Measurements from ENCODE around the gene BTBD16.

DNA sequence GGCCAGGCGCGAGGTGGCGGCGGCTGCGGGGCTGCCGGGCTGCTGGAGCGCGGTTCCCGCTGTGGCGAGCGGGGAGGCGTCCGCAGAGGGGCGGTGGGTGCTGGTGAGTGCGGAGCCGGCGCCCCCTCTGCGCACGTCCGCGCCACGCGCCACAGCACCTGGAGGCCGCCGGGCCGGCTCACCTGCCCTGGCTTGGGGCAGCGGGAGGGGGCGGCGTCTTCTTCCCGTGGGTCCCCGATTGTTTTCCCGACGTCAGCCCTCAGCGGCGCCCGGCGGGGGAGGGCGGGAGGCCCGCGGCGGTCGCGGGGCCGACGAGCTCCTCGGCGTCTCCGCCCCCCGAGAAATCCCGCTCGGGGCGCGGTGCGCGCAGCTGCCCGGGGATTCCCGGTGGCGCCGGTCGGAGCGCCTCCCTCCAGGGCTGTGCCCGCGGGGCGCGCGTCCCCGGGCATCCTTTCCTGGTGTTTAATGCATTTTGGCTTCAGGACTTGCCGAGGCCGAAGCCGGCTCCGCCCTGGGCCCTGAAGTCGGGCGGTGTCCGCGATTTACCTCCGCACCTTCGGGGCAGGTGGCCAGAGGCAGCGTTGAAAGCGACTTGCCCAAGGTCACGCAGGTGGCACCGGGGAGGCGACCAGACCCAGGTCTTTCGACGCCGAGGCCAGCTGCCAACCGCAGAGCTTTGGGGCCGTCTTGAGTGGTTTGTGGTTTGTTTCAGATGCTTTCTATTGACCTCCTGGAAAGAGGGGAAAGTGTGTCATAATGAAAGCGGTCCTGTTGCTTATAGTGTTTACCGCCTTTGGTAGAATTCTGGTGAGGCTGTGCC lies 104.0 kb downstream of the BTBD16 start:
- peak in 2 of 3 donors; percentile 24 to 54 for TF ChIP-seq POLR2AphosphoS5 (IDR thresholded peaks at IDR 0.05)
- TF ChIP-seq, protein P1, sequence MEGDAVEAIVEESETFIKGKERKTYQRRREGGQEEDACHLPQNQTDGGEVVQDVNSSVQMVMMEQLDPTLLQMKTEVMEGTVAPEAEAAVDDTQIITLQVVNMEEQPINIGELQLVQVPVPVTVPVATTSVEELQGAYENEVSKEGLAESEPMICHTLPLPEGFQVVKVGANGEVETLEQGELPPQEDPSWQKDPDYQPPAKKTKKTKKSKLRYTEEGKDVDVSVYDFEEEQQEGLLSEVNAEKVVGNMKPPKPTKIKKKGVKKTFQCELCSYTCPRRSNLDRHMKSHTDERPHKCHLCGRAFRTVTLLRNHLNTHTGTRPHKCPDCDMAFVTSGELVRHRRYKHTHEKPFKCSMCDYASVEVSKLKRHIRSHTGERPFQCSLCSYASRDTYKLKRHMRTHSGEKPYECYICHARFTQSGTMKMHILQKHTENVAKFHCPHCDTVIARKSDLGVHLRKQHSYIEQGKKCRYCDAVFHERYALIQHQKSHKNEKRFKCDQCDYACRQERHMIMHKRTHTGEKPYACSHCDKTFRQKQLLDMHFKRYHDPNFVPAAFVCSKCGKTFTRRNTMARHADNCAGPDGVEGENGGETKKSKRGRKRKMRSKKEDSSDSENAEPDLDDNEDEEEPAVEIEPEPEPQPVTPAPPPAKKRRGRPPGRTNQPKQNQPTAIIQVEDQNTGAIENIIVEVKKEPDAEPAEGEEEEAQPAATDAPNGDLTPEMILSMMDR (IDR thresholded peaks at IDR 0.05): no peak
- TF ChIP-seq POLR2A (IDR thresholded peaks at IDR 0.05): peak; percentile 46
- TF ChIP-seq EP300 (IDR thresholded peaks at IDR 0.05; ENCODE audit: low read depth): no peak

All from transverse colon (tissue), 4 donors.